ENCODE data around the gene C5orf46. TPM values are rescaled to one million over a fixed set of nuclear protein-coding genes. Genes with fewer than 3 reads are reported as not detected.

The C5orf46 gene
- total and polyA plus RNA-seq, 2 donors (not counting 1 experiment from before 2014, with no cell fraction given): not detected

DNA sequence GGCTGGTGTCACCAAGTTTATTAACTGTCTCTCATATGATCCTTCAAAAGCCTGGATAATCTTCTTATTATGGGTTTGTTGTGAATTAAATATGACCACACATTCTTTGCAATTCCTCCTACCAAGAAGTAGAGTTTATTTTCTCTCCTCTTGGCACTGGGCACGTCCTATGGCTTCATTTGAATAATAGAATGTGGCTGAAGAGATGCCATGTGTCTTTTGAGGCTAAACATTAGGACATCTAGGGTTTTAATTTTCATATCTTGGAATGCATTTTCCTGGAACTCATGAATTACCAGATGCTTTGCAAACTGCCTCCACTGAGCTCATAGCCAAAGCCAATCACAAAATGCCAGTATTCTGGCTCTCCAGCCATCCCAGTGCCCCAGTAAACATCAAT, 47.8 kb downstream of the C5orf46 start:
- H3K27me3 ChIP-seq (replicated peaks in 1 of 4; ENCODE audit: control extremely low read depth in 1 of 4, control insufficient read depth in 3 of 4, insufficient read depth in 4 of 4, low read length in 3 of 4): no peaks in the 10 kb centered on the region
- H3K36me3 ChIP-seq (replicated peaks in 1 of 2; ENCODE audit: control extremely low read depth in 1 of 2, control insufficient read depth in 1 of 2, extremely low read depth in 1 of 2, insufficient read depth in 2 of 2, low read length in 1 of 2): no peaks in the 10 kb centered on the region
- WGBS (ENCODE audit: insufficient coverage): no CpG with 5 or more reads among the region's 1 CpG
- ChIA-PET CTCF (interaction anchor here (1.0 to 1.9 kb wide), 3 partner anchors 12 to 24 kb away, joined by 3 to 7 read pairs (median 7); no protein-coding TSS in a partner anchor), POLR2A (no interaction called here)
- ATAC-seq (ENCODE audit: low read depth): no peak
- H3K9ac ChIP-seq (ENCODE audit: low read length): no peak overlapping the region
- intact Hi-C loops (cut with micrococcal nuclease): loop anchor here (5.0 kb wide), 1 partner anchor 1179 kb away; no protein-coding TSS in a partner anchor
- no peak for DNase-seq
- no peaks in the 10 kb centered on the region for H4K20me1 ChIP-seq (ENCODE audit: control insufficient read depth, insufficient read depth, low read length, poor library complexity, severe bottlenecking)
- no peak overlapping the region for H3K4me2 ChIP-seq (replicated peaks; ENCODE audit: low read depth, low read length, poor library complexity, severe bottlenecking)
- H3K27ac ChIP-seq (ENCODE audit: low read length in 2 of 2): no peak overlapping the region
- TF ChIP-seq EZH2 (IDR thresholded peaks at IDR 0.05; ENCODE audit: borderline replicate concordance, insufficient read depth, low read depth, low read length, poor library complexity, severe bottlenecking) (no peak), CTCF (IDR thresholded peaks at IDR 0.05) (no peak)
- Mint-ChIP-seq H3K4me1 (no peaks in the 10 kb centered on the region), H3K4me3 (no peak overlapping the region), H3K27ac (no peak overlapping the region), H3K9me3 (ENCODE audit: insufficient read depth) (no peaks in the 10 kb centered on the region), H3K27me3 (peaks cover 20% of the 10 kb centered on the region)
- no peaks in the 10 kb centered on the region for H3K79me2 ChIP-seq (ENCODE audit: control insufficient read depth, insufficient read depth, low read length)
- H3K4me3 ChIP-seq (ENCODE audit: control extremely low read depth in 1 of 5, extremely low read depth in 1 of 5, insufficient read depth in 1 of 5, low read depth in 2 of 5, low read length in 4 of 5): no peak overlapping the region
- H3K9me3 ChIP-seq (ENCODE audit: control extremely low read depth in 1 of 3, control insufficient read depth in 2 of 3, insufficient read depth in 1 of 3, low read length in 2 of 3): no peaks in the 10 kb centered on the region
- no peak overlapping the region for H2AFZ ChIP-seq (ENCODE audit: insufficient read depth, low read depth, low read length, poor library complexity, severe bottlenecking)
- H3K4me1 ChIP-seq (ENCODE audit: control insufficient read depth in 2 of 2, insufficient read depth in 2 of 2, low read length in 2 of 2): no peaks in the 10 kb centered on the region

GRCh38 chr5:147857302-147858129, 48.8 kb downstream of the C5orf46 start:
- H3K4me2 ChIP-seq (replicated peaks; ENCODE audit: low read depth, low read length, poor library complexity, severe bottlenecking): no peak overlapping the region
- TF ChIP-seq CTCF (IDR thresholded peaks at IDR 0.05): peak; percentile 88
- no peak for TF ChIP-seq EZH2 (IDR thresholded peaks at IDR 0.05; ENCODE audit: borderline replicate concordance, insufficient read depth, low read depth, low read length, poor library complexity, severe bottlenecking)
- no peak overlapping the region for H3K4me3 ChIP-seq (ENCODE audit: control extremely low read depth in 1 of 5, extremely low read depth in 1 of 5, insufficient read depth in 1 of 5, low read depth in 2 of 5, low read length in 4 of 5)
- H3K4me1 ChIP-seq (ENCODE audit: control insufficient read depth in 2 of 2, insufficient read depth in 2 of 2, low read length in 2 of 2): no peaks in the 10 kb centered on the region
- no peaks in the 10 kb centered on the region for H3K27me3 ChIP-seq (replicated peaks in 1 of 4; ENCODE audit: control extremely low read depth in 1 of 4, control insufficient read depth in 3 of 4, insufficient read depth in 4 of 4, low read length in 3 of 4)
- ATAC-seq (ENCODE audit: low read depth) (no peak), DNase-seq (peak; percentile 27)
- H3K9ac ChIP-seq (ENCODE audit: low read length): no peak overlapping the region
- H3K36me3 ChIP-seq (replicated peaks in 1 of 2; ENCODE audit: control extremely low read depth in 1 of 2, control insufficient read depth in 1 of 2, extremely low read depth in 1 of 2, insufficient read depth in 2 of 2, low read length in 1 of 2): no peaks in the 10 kb centered on the region
- POLR2A ChIA-PET: no interaction called here
- 0% methylated on average over 1 of the region's 2 CpGs for WGBS (ENCODE audit: insufficient coverage)
- no peaks in the 10 kb centered on the region for H3K9me3 Mint-ChIP-seq (ENCODE audit: insufficient read depth)
- CTCF ChIA-PET: interaction anchor here (1.0 to 1.9 kb wide), 6 partner anchors 11 to 133 kb away, joined by 3 to 8 read pairs (median 5); no protein-coding TSS in a partner anchor
- intact Hi-C loops (cut with micrococcal nuclease): loop anchor here (1.0 to 5.0 kb wide), 2 partner anchors 229 to 1180 kb away; no protein-coding TSS in a partner anchor
- peaks cover 23% of the 10 kb centered on the region for H3K27me3 Mint-ChIP-seq
- no peak overlapping the region for H3K27ac ChIP-seq (ENCODE audit: low read length in 2 of 2)
- no peaks in the 10 kb centered on the region for H3K4me1 Mint-ChIP-seq
- no peak overlapping the region for H3K4me3 Mint-ChIP-seq
- H3K79me2 ChIP-seq (ENCODE audit: control insufficient read depth, insufficient read depth, low read length): no peaks in the 10 kb centered on the region
- H3K27ac Mint-ChIP-seq: no peak overlapping the region
- H3K9me3 ChIP-seq (ENCODE audit: control extremely low read depth in 1 of 3, control insufficient read depth in 2 of 3, insufficient read depth in 1 of 3, low read length in 2 of 3): no peaks in the 10 kb centered on the region
- no peaks in the 10 kb centered on the region for H4K20me1 ChIP-seq (ENCODE audit: control insufficient read depth, insufficient read depth, low read length, poor library complexity, severe bottlenecking)
- peak overlapping the region; percentile 30 for H2AFZ ChIP-seq (ENCODE audit: insufficient read depth, low read depth, low read length, poor library complexity, severe bottlenecking)

All from B cell (primary cell).